T-cell (primary cell): ENCODE results near the gene GEMIN7. TPM values are rescaled to one million over a fixed set of nuclear protein-coding genes. Genes with fewer than 3 reads are reported as not detected.

ENCODE experiments used
- ATAC-seq, 4 experiments: fragments of 200-7000 bp in 3 of 4; fragments of 150-1000 bp in 1 of 4; cut with Tn5 transposase; replicated peaks in 1 of 4; 1 replicate in 3 of 4; 2 replicates in 1 of 4; pipeline ENCODE4 v1.10.0; 2021; ENCODE audit warnings: moderate library complexity in 3 of 4, mild to moderate bottlenecking in 2 of 4, moderate number of reproducible peaks in 1 of 4
- CTCF ChIA-PET, 2 donors: fragments of 300-600 bp; sonication (Branson Sonifier 250); formaldehyde crosslinking; loops; one replicate each; lab custom pipeline; 2022; ENCODE audit warnings: antibody characterized with exemption in 2 of 2; lab: Charles Lee
- POLR2A ChIA-PET, 2 donors: fragments of 300-600 bp; sonication (Branson Sonifier 250); formaldehyde crosslinking; loops; one replicate each; lab custom pipeline; 2022; ENCODE audit warnings: antibody characterized with exemption in 2 of 2; lab: Charles Lee
- DNase-seq, 35 experiments: peaks; one replicate each; pipeline versions ENCODE4 v3.0.0 to v3.0.0-alpha.2; 2013 to 2023
- H3K27ac ChIP-seq: one replicate; pipeline ENCODE4 v1.5.1; 2013; ENCODE audit warnings: low read length
- H3K27me3 ChIP-seq, 2 experiments: replicated peaks in 1 of 2; 1 replicate in 1 of 2; 2 replicates in 1 of 2; pipeline versions ENCODE4 v1.6.1 to v1.7.0; 2013; ENCODE audit warnings: low read length in 1 of 2, mixed read lengths in 1 of 2; ENCODE audit not compliant: control insufficient read depth in 2 of 2, insufficient read depth in 2 of 2; ENCODE audit errors: extremely low read depth in 1 of 2
- H3K36me3 ChIP-seq, 2 donors: 1 replicate in 1 of 2; 2 replicates in 1 of 2; pipeline versions ENCODE4 v1.6.1 to v1.7.0; 2013; ENCODE audit warnings: low read length in 1 of 2; ENCODE audit not compliant: control insufficient read depth in 2 of 2, insufficient read depth in 1 of 2; ENCODE audit errors: extremely low read depth in 1 of 2
- H3K4me1 ChIP-seq, 2 experiments: 1 replicate in 1 of 2; 2 replicates in 1 of 2; pipeline versions ENCODE4 v1.6.1 to v1.7.0; 2013; ENCODE audit warnings: low read length in 2 of 2, mixed read lengths in 1 of 2; ENCODE audit not compliant: insufficient read depth in 2 of 2, control insufficient read depth in 1 of 2; ENCODE audit errors: extremely low read depth in 1 of 2
- H3K4me3 ChIP-seq, 2 donors: 1 replicate in 1 of 2; 2 replicates in 1 of 2; pipeline versions ENCODE4 v1.5.1 to v1.7.0; 2013; ENCODE audit warnings: mild to moderate bottlenecking in 2 of 2, low read length in 1 of 2, moderate library complexity in 1 of 2; ENCODE audit not compliant: control insufficient read depth in 1 of 2; ENCODE audit errors: extremely low read depth in 1 of 2
- H3K9me3 ChIP-seq: 2 replicates; pipeline ENCODE4 v1.7.0; 2013
- H3K27ac Mint-ChIP-seq, 2 donors: one replicate each; pipeline ENCODE4 v1.8.0; 2020 to 2021; ENCODE audit warnings: mild to moderate bottlenecking in 2 of 2, mixed read lengths in 2 of 2
- H3K27me3 Mint-ChIP-seq, 2 donors: one replicate each; pipeline ENCODE4 v1.8.0; 2021 to 2022; ENCODE audit warnings: mixed read lengths in 2 of 2
- H3K36me3 Mint-ChIP-seq: one replicate; pipeline ENCODE4 v1.8.0; 2021; ENCODE audit warnings: mixed read lengths
- H3K4me1 Mint-ChIP-seq, 3 donors: one replicate each; pipeline ENCODE4 v1.8.0; 2020 to 2022; ENCODE audit warnings: mixed read lengths in 3 of 3, mild to moderate bottlenecking in 1 of 3
- H3K4me3 Mint-ChIP-seq, 3 donors: one replicate each; pipeline ENCODE4 v1.8.0; 2020 to 2022; ENCODE audit warnings: mild to moderate bottlenecking in 3 of 3, mixed read lengths in 3 of 3, moderate library complexity in 3 of 3
- H3K9me3 Mint-ChIP-seq, 3 donors: one replicate each; pipeline ENCODE4 v1.8.0; 2020 to 2022; ENCODE audit warnings: mixed read lengths in 3 of 3
- WGBS: methylation state at CpG from one replicate; pipeline ENCODE4 v1.1.5; 2013; ENCODE audit warnings: missing lambda C conversion rate; ENCODE audit not compliant: insufficient coverage; 5-methylcytosine and 5-hydroxymethylcytosine counted together
- total RNA-seq, 35 experiments: library from RNA in 6 of 35; stranded (reverse) in 6 of 35; fragments of 120-200 nt in 1 of 35; gene quantifications; one replicate each; pipeline versions ENCODE4 v1.2.1 to v1.2.4 and lab custom pipeline; 2013 to 2026

Gene GEMIN7
- total RNA-seq, 5 donors from 2014 or later (not counting 1 experiment from before 2014, with no cell fraction given), result 4.0 to 23.1 (median 22.7) TPM

DNA sequence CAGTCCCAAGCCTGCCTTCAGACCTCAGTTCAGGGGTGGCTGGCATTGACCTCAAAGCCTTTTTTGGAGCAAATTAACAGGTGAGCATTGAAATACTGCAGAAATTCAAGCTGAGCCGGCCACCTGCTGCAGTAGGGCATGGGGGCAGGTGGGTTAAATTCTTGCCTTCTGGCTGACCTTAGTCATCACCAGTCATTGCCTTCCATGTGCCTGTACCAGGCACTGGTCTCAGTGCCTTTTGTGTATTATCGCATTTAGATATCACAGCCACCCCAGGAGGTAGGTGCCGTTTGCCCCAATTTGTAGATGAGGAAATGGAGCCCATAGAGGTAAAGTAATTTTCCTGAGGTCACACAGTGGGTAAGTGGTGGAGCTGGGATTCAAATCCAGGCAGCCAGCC, 21.1 kb downstream of the GEMIN7 start:
- Histone ChIP-seq H3K9me3 (no peaks in the 10 kb centered on the region), H3K36me3 (peaks cover 3 to 5% of the 10 kb centered on the region in 2 donors), H3K4me1 (peaks cover 32 to 83% of the 10 kb centered on the region in 2 experiments), H3K4me3 (no peak overlapping the region), H3K27ac (no peak overlapping the region), H3K27me3 (no peaks in the 10 kb centered on the region)
- H3K27me3 Mint-ChIP-seq, result no peaks in the 10 kb centered on the region
- H3K4me3 Mint-ChIP-seq, result no peak overlapping the region
- no peaks in the 10 kb centered on the region for H3K9me3 Mint-ChIP-seq
- H3K4me1 Mint-ChIP-seq, result peaks cover 89 to 91% (median 89%) of the 10 kb centered on the region in 3 donors
- no peak for ATAC-seq
- ChIA-PET CTCF (interaction anchor here in 1 of 2 donors (0.5 kb wide), 1 partner anchor 20 kb away, joined by 3 read pairs; no protein-coding TSS in a partner anchor), POLR2A (no interaction called here)
- H3K36me3 Mint-ChIP-seq, result no peaks in the 10 kb centered on the region
- H3K27ac Mint-ChIP-seq, result no peak overlapping the region
- DNase-seq, result no peak
- WGBS, result 89% methylated on average over 3 of the region's 3 CpGs

DNA sequence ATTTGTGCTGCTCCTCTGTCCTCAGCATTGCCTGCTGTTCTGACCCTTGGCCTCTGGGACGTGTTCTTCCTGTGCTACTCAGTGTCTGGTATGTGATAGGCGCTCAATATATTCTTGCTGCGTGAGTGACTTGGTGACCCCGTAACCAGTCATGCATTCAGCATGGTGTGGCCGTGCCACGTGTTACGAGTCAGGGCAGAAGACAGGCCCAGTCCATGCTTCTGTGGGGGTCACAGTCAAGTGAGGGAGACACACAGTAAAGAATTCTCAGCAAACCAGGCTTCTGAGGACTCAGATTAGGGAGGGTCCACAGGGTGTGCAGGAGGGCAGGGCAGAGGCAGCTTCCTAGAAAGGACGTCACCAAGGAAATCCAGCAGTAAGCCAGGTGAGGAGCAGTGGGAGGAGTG, 21.8 kb downstream of the GEMIN7 start:
- Histone ChIP-seq H3K4me1 (peaks cover 29 to 81% of the 10 kb centered on the region in 2 experiments), H3K36me3 (peaks cover 3 to 5% of the 10 kb centered on the region in 2 donors), H3K4me3 (no peak overlapping the region), H3K27me3 (no peaks in the 10 kb centered on the region), H3K27ac (no peak overlapping the region), H3K9me3 (no peaks in the 10 kb centered on the region)
- H3K4me1 Mint-ChIP-seq, result peaks cover 88 to 91% (median 90%) of the 10 kb centered on the region in 3 donors
- DNase-seq (no peak), ATAC-seq (no peak)
- 96% methylated on average over 7 of the region's 8 CpGs for WGBS
- POLR2A ChIA-PET, result no interaction called here
- H3K4me3 Mint-ChIP-seq, result no peak overlapping the region
- H3K27ac Mint-ChIP-seq, result no peak overlapping the region
- H3K36me3 Mint-ChIP-seq, result no peaks in the 10 kb centered on the region
- H3K27me3 Mint-ChIP-seq, result no peaks in the 10 kb centered on the region
- CTCF ChIA-PET, result no interaction called here
- no peaks in the 10 kb centered on the region for H3K9me3 Mint-ChIP-seq

DNA sequence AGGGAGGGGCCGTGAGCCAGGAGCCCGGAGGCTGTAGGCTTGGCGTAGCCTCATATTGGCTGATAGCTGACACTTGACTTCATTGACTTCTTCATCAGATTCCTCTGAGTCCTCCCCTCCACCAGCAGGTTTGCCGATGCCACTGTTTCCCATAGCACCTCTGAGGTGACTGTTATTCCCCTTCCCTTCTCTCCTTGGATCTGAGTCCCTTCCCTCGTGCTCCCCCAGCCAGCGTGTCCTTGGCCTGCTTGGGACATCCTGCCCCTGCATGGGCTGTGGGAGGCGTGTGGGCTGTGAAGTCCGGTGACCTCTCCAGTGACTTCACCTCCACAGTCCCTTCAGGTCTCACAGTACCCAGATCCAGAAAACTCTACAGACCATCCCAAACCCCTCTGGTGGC, 22.7 kb downstream of the GEMIN7 start:
- Mint-ChIP-seq H3K27me3 (no peaks in the 10 kb centered on the region), H3K4me3 (no peak overlapping the region), H3K27ac (peak overlapping the region in 1 of 2 donors; percentile 55), H3K36me3 (no peaks in the 10 kb centered on the region), H3K9me3 (no peaks in the 10 kb centered on the region), H3K4me1 (peaks cover 78 to 82% (median 81%) of the 10 kb centered on the region in 3 donors)
- 94% methylated on average over 8 of the region's 8 CpGs for WGBS
- ChIA-PET POLR2A (no interaction called here), CTCF (no interaction called here)
- DNase-seq (no peak), ATAC-seq (no peak)
- no peak overlapping the region for H3K4me3 ChIP-seq
- peaks cover 28 to 73% of the 10 kb centered on the region in 2 experiments for H3K4me1 ChIP-seq
- H3K9me3 ChIP-seq, result no peaks in the 10 kb centered on the region
- peaks cover 3 to 5% of the 10 kb centered on the region in 2 donors for H3K36me3 ChIP-seq
- H3K27ac ChIP-seq, result no peak overlapping the region
- H3K27me3 ChIP-seq, result no peaks in the 10 kb centered on the region

DNA sequence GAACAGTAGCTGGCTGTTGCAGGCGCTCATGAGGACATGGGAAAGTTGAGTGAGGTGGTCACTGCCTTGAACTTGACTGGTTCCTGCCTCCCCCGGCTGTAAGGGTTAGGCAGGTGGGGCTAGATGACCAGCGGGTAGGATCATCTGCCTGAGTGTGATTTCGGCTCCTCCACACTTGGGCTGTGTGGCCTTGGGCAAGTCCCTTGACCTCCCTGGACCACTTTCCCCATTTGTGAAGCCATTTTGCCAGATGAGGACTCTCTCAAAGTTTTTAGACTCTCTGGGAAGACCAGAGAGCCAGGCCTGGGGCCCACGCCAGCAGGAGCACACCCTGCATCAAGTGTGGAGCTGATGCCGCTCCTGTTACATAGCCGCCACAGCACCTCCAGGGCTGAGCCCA, 23.4 kb downstream of the GEMIN7 start:
- Mint-ChIP-seq H3K27ac (no peak overlapping the region), H3K9me3 (no peaks in the 10 kb centered on the region), H3K36me3 (no peaks in the 10 kb centered on the region), H3K27me3 (no peaks in the 10 kb centered on the region), H3K4me3 (peak overlapping the region in 1 of 3 donors; percentile 66), H3K4me1 (peaks cover 72 to 76% (median 76%) of the 10 kb centered on the region in 3 donors)
- H3K36me3 ChIP-seq, result peaks cover 3 to 5% of the 10 kb centered on the region in 2 donors
- ChIA-PET POLR2A (no interaction called here), CTCF (interaction anchor here in 1 of 2 donors (1.5 to 2.6 kb wide), 2 partner anchors 10 to 22 kb away, joined by 5 to 16 read pairs; partner anchors contain the start of gene PPP1R37)
- WGBS, result 85% methylated on average over 5 of the region's 7 CpGs
- H3K9me3 ChIP-seq, result no peaks in the 10 kb centered on the region
- no peak for ATAC-seq
- H3K4me3 ChIP-seq, result no peak overlapping the region
- peaks cover 25 to 66% of the 10 kb centered on the region in 2 experiments for H3K4me1 ChIP-seq
- H3K27me3 ChIP-seq, result no peaks in the 10 kb centered on the region
- peak overlapping the region; percentile 54 for H3K27ac ChIP-seq
- no peak for DNase-seq

DNA sequence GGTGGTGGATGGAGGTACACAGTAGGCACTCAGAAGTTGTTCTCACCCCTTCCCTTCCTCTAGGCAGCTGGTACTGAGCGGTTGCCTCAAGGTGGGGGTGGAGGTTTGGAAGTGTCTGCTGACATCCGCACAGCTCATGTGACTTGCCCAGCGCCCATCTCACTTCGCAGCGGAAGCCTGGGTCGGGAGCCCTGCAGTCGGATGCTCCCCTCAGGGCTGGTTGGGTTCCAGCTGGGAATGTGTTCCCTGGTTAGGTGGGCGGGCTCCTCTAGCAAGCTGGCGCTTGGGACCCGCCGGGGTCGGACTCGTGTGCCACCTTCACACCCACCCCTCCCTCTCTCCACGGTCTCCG, 24.1 kb downstream of the GEMIN7 start:
- ChIA-PET POLR2A (no interaction called here), CTCF (interaction anchor here in 1 of 2 donors (0.9 to 2.6 kb wide), 5 partner anchors 11 to 87 kb away, joined by 3 to 16 read pairs (median 3); partner anchors contain the start of gene PPP1R37)
- peak; percentile 80 to 95 (median 88) for ATAC-seq
- Histone ChIP-seq H3K4me3 (peak overlapping the region; percentile 41 to 46), H3K4me1 (peaks cover 22 to 59% of the 10 kb centered on the region in 2 experiments), H3K36me3 (peaks cover 3 to 5% of the 10 kb centered on the region in 2 donors), H3K27me3 (no peaks in the 10 kb centered on the region), H3K27ac (peak overlapping the region; percentile 54), H3K9me3 (no peaks in the 10 kb centered on the region)
- Mint-ChIP-seq H3K4me1 (peaks cover 68 to 74% (median 69%) of the 10 kb centered on the region in 3 donors), H3K27ac (peak overlapping the region; percentile 61 to 85), H3K4me3 (peak overlapping the region; percentile 66 to 70 (median 69)), H3K36me3 (no peaks in the 10 kb centered on the region), H3K27me3 (no peaks in the 10 kb centered on the region), H3K9me3 (no peaks in the 10 kb centered on the region)
- DNase-seq, result peak in 34 of 35 experiments; percentile 15 to 73 (median 44)
- WGBS, result 47% methylated on average over 7 of the region's 15 CpGs

DNA sequence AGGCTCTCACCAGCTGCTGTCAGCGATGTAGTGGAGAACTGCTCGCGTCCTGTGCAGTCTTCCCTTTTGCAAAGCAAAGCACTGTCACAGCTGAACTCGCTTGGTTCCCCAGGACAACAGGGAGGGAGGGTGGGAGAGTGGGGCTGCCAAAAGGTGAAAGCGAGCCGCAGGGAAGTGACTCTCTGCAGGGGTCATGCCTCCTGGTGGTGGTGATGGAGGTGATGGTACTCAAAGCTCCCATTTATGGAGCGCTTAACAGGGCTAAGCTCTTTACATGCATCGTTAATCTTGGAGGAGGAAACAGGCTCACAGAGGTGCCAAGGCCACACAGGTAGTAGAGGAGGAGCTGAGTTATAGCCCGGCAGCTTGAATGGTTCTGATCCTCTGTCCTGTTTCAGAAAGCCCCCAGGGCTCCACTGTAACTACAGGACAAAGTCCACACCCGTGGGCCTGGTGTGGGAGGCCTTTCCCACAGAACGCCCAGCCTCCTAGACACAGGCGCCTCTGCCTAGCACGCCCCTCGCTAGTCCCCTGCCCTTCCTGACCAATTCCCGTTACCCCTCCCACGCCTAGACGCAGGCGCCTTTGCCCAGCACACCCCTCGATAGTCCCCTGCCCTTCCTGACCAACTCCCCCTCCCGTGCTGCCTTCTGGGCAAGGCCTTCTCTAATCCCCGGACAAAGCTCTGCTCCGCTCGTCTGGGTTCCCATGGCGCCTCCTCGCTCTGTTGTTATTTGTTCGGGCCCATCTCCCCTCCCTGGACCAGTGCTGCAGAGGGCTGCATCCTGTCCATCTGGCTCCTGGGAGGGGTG, 24.7 kb downstream of the GEMIN7 start:
- Mint-ChIP-seq H3K27ac (peak overlapping the region; percentile 85 to 89), H3K4me1 (peaks cover 62 to 68% (median 63%) of the 10 kb centered on the region in 3 donors), H3K4me3 (peak overlapping the region; percentile 66 to 70 (median 69)), H3K27me3 (no peaks in the 10 kb centered on the region), H3K9me3 (no peaks in the 10 kb centered on the region), H3K36me3 (no peaks in the 10 kb centered on the region)
- WGBS, result 61% methylated on average over 12 of the region's 26 CpGs
- peaks cover 20 to 53% of the 10 kb centered on the region in 2 experiments for H3K4me1 ChIP-seq
- peak overlapping the region; percentile 41 to 46 for H3K4me3 ChIP-seq
- ChIA-PET POLR2A (interaction anchor here in 1 of 2 donors (0.5 kb wide), 1 partner anchor 17 kb away, joined by 3 read pairs; no protein-coding TSS in a partner anchor), CTCF (interaction anchor here (0.6 to 2.6 kb wide), 7 partner anchors 11 to 87 kb away, joined by 3 to 16 read pairs (median 3); partner anchors contain the start of gene PPP1R37 (in 1 of the 2))
- ATAC-seq, result peak; percentile 26 to 59 (median 46)
- H3K27ac ChIP-seq, result peak overlapping the region; percentile 54
- H3K27me3 ChIP-seq, result no peaks in the 10 kb centered on the region
- H3K9me3 ChIP-seq, result no peaks in the 10 kb centered on the region
- DNase-seq, result peak in 2 of 35 experiments; percentile 20 to 44
- H3K36me3 ChIP-seq, result peaks cover 3 to 5% of the 10 kb centered on the region in 2 donors
